ENCODE data around the gene ITPR3. TPM values are rescaled to one million over a fixed set of nuclear protein-coding genes. Genes with fewer than 3 reads are reported as not detected.

ITPR3 gene
- total RNA-seq, 1 experiment from 2014 or later = 86.9 TPM

DNA sequence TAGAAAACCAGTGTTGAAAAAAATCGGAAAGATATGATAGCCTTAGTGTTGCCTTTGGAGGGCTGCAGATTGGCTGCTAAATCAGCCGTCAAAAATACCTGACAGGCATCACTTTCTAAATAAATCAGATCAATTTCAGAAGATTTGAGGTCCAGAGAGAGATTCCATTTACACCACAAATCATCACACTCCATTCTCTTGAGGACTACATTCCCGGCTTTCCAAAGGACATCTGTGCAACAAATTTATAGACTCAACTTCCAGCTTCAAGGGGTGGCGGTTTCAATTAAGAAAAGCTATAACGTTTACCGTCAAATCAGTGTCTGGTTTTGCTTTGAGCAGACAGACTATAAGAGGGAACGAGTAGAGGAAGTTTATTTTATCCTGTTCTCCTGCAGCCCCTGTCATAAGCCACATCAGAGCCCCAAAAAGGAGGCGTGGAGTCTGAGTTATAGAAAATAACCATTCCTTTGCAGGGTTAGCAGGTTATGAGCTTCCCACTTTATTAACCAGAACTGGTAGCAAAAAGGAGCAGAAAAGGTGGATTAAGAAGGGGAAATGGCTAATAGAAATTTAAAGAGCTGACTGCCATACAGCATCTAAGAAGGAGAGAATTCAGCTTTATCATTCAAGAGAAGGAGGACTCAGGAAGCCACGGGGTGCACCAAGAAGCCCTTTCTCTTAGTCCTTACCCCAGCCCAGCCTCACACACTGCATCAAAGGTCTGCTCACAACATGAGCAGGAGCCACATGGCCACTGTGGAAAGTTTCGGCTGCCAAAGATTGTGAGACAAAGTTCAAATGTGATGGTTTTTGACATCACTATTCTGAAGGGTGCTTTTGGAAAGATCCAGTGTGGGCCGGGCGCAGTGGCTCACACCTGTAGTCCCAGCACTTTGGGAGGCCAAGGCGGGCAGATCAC is 103.2 kb downstream of the ITPR3 start:
- intact Hi-C loops (cut with micrococcal nuclease) = no loop called here
- Mint-ChIP-seq H3K27me3 (ENCODE audit: insufficient read depth, unreplicated experiment) (peaks cover 25% of the 10 kb centered on the region), H3K4me3 (ENCODE audit: unreplicated experiment) (no peak overlapping the region), H3K4me1 (ENCODE audit: insufficient read depth, unreplicated experiment) (no peaks in the 10 kb centered on the region), H3K27ac (ENCODE audit: low read depth, unreplicated experiment) (no peak overlapping the region), H3K36me3 (ENCODE audit: insufficient read depth, unreplicated experiment) (no peaks in the 10 kb centered on the region), H3K9me3 (ENCODE audit: unreplicated experiment) (no peaks in the 10 kb centered on the region)
- DNase-seq (ENCODE audit: unreplicated experiment) = no peak
- ChIA-PET CTCF (interaction anchor here (0.7 to 1.4 kb wide), 6 partner anchors 14 to 431 kb away, joined by 3 to 6 read pairs (median 4); partner anchors contain the start of gene ITPR3), POLR2A (interaction anchor here (0.8 kb wide), 1 partner anchor 20 kb away, joined by 5 read pairs; no protein-coding TSS in a partner anchor)
- TF ChIP-seq, protein P1, sequence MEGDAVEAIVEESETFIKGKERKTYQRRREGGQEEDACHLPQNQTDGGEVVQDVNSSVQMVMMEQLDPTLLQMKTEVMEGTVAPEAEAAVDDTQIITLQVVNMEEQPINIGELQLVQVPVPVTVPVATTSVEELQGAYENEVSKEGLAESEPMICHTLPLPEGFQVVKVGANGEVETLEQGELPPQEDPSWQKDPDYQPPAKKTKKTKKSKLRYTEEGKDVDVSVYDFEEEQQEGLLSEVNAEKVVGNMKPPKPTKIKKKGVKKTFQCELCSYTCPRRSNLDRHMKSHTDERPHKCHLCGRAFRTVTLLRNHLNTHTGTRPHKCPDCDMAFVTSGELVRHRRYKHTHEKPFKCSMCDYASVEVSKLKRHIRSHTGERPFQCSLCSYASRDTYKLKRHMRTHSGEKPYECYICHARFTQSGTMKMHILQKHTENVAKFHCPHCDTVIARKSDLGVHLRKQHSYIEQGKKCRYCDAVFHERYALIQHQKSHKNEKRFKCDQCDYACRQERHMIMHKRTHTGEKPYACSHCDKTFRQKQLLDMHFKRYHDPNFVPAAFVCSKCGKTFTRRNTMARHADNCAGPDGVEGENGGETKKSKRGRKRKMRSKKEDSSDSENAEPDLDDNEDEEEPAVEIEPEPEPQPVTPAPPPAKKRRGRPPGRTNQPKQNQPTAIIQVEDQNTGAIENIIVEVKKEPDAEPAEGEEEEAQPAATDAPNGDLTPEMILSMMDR (IDR thresholded peaks at IDR 0.05; ENCODE audit: unreplicated experiment) = no peak
- BruUV-seq (replicated peaks) = no TSS peak

DNA sequence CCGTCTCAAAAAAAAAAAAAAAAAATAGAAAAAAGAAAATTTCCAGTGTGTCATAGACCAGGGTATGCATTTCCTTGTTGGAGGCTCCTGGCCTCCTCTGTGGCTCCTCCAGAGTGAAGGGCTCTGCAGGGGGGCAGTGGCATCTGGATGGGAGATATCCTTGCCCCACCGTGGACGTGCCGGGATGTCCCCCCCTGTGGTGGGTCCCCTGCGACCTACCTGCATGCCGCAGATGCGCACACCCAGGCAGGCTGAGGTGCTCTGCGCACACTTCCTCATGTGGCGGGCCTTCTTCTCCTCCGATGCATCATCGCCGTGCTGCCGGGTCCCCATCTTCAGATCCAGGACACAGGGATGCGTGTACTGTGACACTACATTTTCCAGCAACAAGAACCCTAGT is 104.1 kb downstream of the ITPR3 start:
- intact Hi-C loops (cut with micrococcal nuclease) = no loop called here
- peaks cover 2% of the 10 kb centered on the region for H3K36me3 Mint-ChIP-seq (ENCODE audit: insufficient read depth, unreplicated experiment)
- no peaks in the 10 kb centered on the region for H3K9me3 Mint-ChIP-seq (ENCODE audit: unreplicated experiment)
- H3K27me3 Mint-ChIP-seq (ENCODE audit: insufficient read depth, unreplicated experiment) = peaks cover 25% of the 10 kb centered on the region
- TF ChIP-seq, protein P1 (IDR thresholded peaks at IDR 0.05; ENCODE audit: unreplicated experiment) = no peak
- POLR2A ChIA-PET = interaction anchor here (0.7 to 1.5 kb wide), 2 partner anchors 12 to 14 kb away, joined by 3 read pairs; partner anchors contain the start of gene UQCC2
- CTCF ChIA-PET = interaction anchor here (0.7 to 1.4 kb wide), 6 partner anchors 13 to 430 kb away, joined by 3 to 6 read pairs (median 4); partner anchors contain the start of genes ITPR3 and UQCC2
- H3K4me3 Mint-ChIP-seq (ENCODE audit: unreplicated experiment) = no peak overlapping the region
- H3K27ac Mint-ChIP-seq (ENCODE audit: low read depth, unreplicated experiment) = no peak overlapping the region
- no peaks in the 10 kb centered on the region for H3K4me1 Mint-ChIP-seq (ENCODE audit: insufficient read depth, unreplicated experiment)
- DNase-seq (ENCODE audit: unreplicated experiment) = no peak
- no TSS peak for BruUV-seq (replicated peaks)

DNA sequence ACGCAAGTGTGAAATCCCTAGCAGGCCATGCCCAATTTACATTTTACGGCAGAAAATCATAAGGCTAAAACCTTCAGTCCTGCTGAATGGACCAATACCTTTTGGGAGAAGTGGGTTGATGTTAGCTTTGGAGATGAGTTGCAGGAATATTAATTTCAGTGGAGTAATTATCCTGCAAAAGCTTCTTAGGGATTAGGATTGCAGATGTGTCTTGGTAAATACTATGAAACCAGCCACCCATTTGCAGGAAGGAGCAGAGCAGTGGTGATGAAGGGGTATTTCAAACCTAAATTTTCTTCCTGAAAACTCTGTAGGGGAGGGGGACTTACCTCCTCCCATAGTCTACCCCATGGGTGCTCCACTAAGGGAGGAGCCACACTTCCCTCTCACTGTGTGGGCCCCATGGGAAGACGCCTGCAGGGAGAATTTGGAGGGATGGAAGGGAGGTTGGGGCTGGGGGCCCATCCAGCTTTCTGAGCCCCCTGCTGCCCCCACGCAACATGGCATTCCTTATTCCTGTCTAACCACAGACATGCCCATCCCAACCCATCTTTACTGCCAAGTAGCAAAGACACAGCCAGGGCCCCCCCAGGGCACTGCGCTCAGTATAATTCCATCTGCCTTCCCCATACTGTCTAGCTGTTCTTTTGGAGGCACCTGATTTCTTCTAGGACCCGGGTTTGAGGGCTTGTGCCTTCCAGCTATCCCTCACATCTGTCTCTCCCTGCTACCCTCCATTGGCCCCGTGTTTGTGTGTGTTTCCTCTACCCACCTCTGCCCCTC is 105.0 kb downstream of the ITPR3 start:
- no peak overlapping the region for H3K4me3 Mint-ChIP-seq (ENCODE audit: unreplicated experiment)
- POLR2A ChIA-PET = interaction anchor here (0.7 to 1.5 kb wide), 2 partner anchors 13 to 15 kb away, joined by 3 read pairs; partner anchors contain the start of gene UQCC2
- no TSS peak for BruUV-seq (replicated peaks)
- H3K27me3 Mint-ChIP-seq (ENCODE audit: insufficient read depth, unreplicated experiment) = peaks cover 25% of the 10 kb centered on the region
- no peaks in the 10 kb centered on the region for H3K4me1 Mint-ChIP-seq (ENCODE audit: insufficient read depth, unreplicated experiment)
- TF ChIP-seq, protein P1 (IDR thresholded peaks at IDR 0.05; ENCODE audit: unreplicated experiment) = no peak
- intact Hi-C loops (cut with micrococcal nuclease) = no loop called here
- H3K9me3 Mint-ChIP-seq (ENCODE audit: unreplicated experiment) = no peaks in the 10 kb centered on the region
- H3K27ac Mint-ChIP-seq (ENCODE audit: low read depth, unreplicated experiment) = no peak overlapping the region
- no peak for DNase-seq (ENCODE audit: unreplicated experiment)
- peaks cover 4% of the 10 kb centered on the region for H3K36me3 Mint-ChIP-seq (ENCODE audit: insufficient read depth, unreplicated experiment)
- CTCF ChIA-PET = interaction anchor here (0.8 to 1.5 kb wide), 5 partner anchors 14 to 429 kb away, joined by 3 to 7 read pairs (median 5); partner anchors contain the start of gene UQCC2

Measured in MCF 10A (cell line).